BLaER1 (cell line): Measurements from ENCODE around the gene MSH6.

ENCODE experiments used
- H3K27ac ChIP-seq: shearing (Covaris generic); formaldehyde crosslinking; 2 replicates; pipeline ENCODE4 v1.8.1; 2022
- H3K27me3 ChIP-seq: shearing (Covaris generic); formaldehyde crosslinking; 2 replicates; pipeline ENCODE4 v1.8.1; 2022
- H3K36me3 ChIP-seq: shearing (Covaris generic); formaldehyde crosslinking; 2 replicates; pipeline ENCODE4 v1.8.1; 2022
- H3K4me1 ChIP-seq: shearing (Covaris generic); formaldehyde crosslinking; 2 replicates; pipeline ENCODE4 v1.8.1; 2022
- H3K4me2 ChIP-seq: shearing (Covaris generic); formaldehyde crosslinking; 2 replicates; pipeline ENCODE4 v1.8.1; 2022
- H3K4me3 ChIP-seq: shearing (Covaris generic); formaldehyde crosslinking; 2 replicates; pipeline ENCODE4 v1.8.1; 2022
- H3K9ac ChIP-seq: shearing (Covaris generic); formaldehyde crosslinking; 2 replicates; pipeline ENCODE4 v1.8.1; 2022
- H3K9me3 ChIP-seq: shearing (Covaris generic); formaldehyde crosslinking; 2 replicates; pipeline ENCODE4 v1.8.1; 2022
- H4K20me1 ChIP-seq: shearing (Covaris generic); formaldehyde crosslinking; 2 replicates; pipeline ENCODE4 v1.8.1; 2022
- Cebpa-rat ChIP-seq: shearing (Covaris generic); IDR thresholded peaks from 2 replicates; pipeline ENCODE4 v1.8.1; 2022

Gene MSH6

GRCh38 chr2:47751856-47752414 is 31.0 kb upstream of the MSH6 start:
- no peak overlapping the region for H3K4me3 ChIP-seq
- peaks cover 19% of the 10 kb centered on the region for H3K9me3 ChIP-seq
- H4K20me1 ChIP-seq: peaks cover 78% of the 10 kb centered on the region
- peak overlapping the region; percentile 56 for H3K27ac ChIP-seq
- H3K4me2 ChIP-seq: peak overlapping the region; percentile 47
- H3K36me3 ChIP-seq: peaks cover 97% of the 10 kb centered on the region
- peak overlapping the region; percentile 52; the same call in 1 of the 2 replicates for H3K9ac ChIP-seq
- no peaks in the 10 kb centered on the region for H3K27me3 ChIP-seq
- H3K4me1 ChIP-seq: peaks cover 86% of the 10 kb centered on the region
- no peak for TF ChIP-seq Cebpa-rat

- Histone ChIP-seq H3K9ac (no peak overlapping the region), H3K4me3 (no peak overlapping the region), H4K20me1 (peaks cover 44% of the 10 kb centered on the region), H3K4me1 (peaks cover 86% of the 10 kb centered on the region), H3K27ac (peak overlapping the region; percentile 65; the same call in 1 of the 2 replicates), H3K4me2 (peak overlapping the region; percentile 18), H3K36me3 (peaks cover 88% of the 10 kb centered on the region), H3K27me3 (no peaks in the 10 kb centered on the region), H3K9me3 (no peaks in the 10 kb centered on the region)
- no peak for TF ChIP-seq Cebpa-rat
Measured at GRCh38 chr2:47767497-47767844, 15.5 kb upstream of the MSH6 start.

DNA sequence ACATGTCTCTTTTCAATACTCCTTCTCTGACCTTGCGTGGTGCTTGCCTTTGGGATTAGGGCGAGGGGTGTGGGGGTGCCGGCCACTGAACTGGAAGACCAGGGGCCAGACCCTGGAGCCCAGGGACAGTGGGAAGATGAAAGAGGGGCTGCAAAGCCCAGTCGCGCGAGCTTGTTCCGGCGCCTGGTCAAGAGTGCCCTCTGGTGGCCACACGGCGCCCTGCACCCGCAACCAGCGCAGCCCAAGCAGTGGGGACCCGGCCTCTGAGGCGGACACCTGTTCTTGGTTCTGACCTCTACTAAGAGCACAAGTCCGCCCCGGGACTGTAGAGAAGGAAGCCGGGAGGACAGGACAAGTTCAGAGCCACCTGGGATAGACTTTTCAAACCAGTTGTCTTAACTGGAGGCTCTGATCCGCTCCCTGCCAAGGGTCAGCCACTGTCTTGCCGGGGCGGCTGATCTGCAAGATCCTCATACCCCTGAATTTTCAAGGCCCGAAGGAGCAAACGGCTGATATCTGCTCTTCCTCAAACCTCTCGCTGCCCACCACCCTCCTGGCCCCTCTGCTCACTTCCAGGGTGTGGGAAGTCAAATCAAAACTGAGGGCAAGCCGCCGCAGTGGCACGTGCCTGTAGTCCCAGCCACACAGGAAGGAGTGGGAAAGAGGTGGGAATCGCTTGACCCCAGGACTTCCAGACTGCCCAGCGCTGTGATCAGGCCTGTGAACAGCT is 14.9 kb upstream of the MSH6 start:
- H3K27me3 ChIP-seq: no peaks in the 10 kb centered on the region
- H3K4me3 ChIP-seq: no peak overlapping the region
- no peaks in the 10 kb centered on the region for H3K9me3 ChIP-seq
- peak overlapping the region; percentile 20; the same call in 1 of the 2 replicates for H3K9ac ChIP-seq
- no peak for TF ChIP-seq Cebpa-rat
- peaks cover 86% of the 10 kb centered on the region for H3K4me1 ChIP-seq
- peak overlapping the region; percentile 65 for H3K27ac ChIP-seq
- peaks cover 50% of the 10 kb centered on the region for H4K20me1 ChIP-seq
- H3K4me2 ChIP-seq: peak overlapping the region; percentile 18
- H3K36me3 ChIP-seq: peaks cover 88% of the 10 kb centered on the region

GRCh38 chr2:47769318-47769717 is 13.6 kb upstream of the MSH6 start:
- peaks cover 87% of the 10 kb centered on the region for H3K36me3 ChIP-seq
- H3K27ac ChIP-seq: peak overlapping the region; percentile 19; the same call in 1 of the 2 replicates
- peaks cover 82% of the 10 kb centered on the region for H3K4me1 ChIP-seq
- no peak overlapping the region for H3K4me3 ChIP-seq
- H4K20me1 ChIP-seq: peaks cover 63% of the 10 kb centered on the region
- H3K9ac ChIP-seq: no peak overlapping the region
- no peaks in the 10 kb centered on the region for H3K9me3 ChIP-seq
- no peaks in the 10 kb centered on the region for H3K27me3 ChIP-seq
- TF ChIP-seq Cebpa-rat: peak; percentile 57; the same call in 1 of the 2 replicates
- no peak overlapping the region for H3K4me2 ChIP-seq

DNA sequence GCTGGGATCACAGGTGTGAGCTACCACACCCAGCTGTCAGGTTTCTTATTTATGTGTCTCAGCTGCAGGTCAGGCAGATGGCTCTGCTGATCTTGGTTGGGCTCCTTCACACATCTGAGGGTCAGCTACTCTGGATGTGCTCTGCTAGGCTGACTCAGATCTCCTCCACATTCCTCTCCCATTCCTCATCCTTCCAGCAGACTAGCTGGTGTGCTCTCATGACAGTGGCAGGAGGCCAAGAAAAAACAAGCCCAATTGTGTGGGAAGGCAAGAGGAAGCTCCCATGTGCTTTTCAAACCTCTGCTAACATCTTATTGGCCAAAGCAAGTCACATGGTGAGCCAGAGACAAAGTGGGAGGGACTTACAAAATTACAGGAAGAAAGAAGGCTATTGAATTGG is 11.7 kb upstream of the MSH6 start:
- Histone ChIP-seq H3K4me2 (peak overlapping the region; percentile 13; the same call in 1 of the 2 replicates), H3K27ac (no peak overlapping the region), H3K27me3 (no peaks in the 10 kb centered on the region)

GRCh38 chr2:47772343-47772742 is 10.6 kb upstream of the MSH6 start:
- Histone ChIP-seq H3K9ac (no peak overlapping the region), H3K27ac (no peak overlapping the region), H3K4me3 (no peak overlapping the region), H3K4me2 (no peak overlapping the region), H4K20me1 (peaks cover 93% of the 10 kb centered on the region), H3K36me3 (peaks cover 93% of the 10 kb centered on the region), H3K27me3 (no peaks in the 10 kb centered on the region), H3K4me1 (peaks cover 76% of the 10 kb centered on the region), H3K9me3 (no peaks in the 10 kb centered on the region)
- TF ChIP-seq Cebpa-rat: no peak

More for the DNA sequence above, 11.7 kb upstream of the MSH6 start:
- no peak for TF ChIP-seq Cebpa-rat
- Histone ChIP-seq H3K4me1 (peaks cover 82% of the 10 kb centered on the region), H3K4me3 (no peak overlapping the region), H3K36me3 (peaks cover 87% of the 10 kb centered on the region), H4K20me1 (peaks cover 82% of the 10 kb centered on the region), H3K9me3 (no peaks in the 10 kb centered on the region), H3K9ac (no peak overlapping the region)

GRCh38 chr2:47774567-47774966 is 8.4 kb upstream of the MSH6 start:
- Histone ChIP-seq H3K4me2 (peak overlapping the region; percentile 21; the same call in 1 of the 2 replicates), H3K36me3 (peaks cover 99% of the 10 kb centered on the region), H3K27ac (no peak overlapping the region), H4K20me1 (peaks cover 100% of the 10 kb centered on the region), H3K9me3 (no peaks in the 10 kb centered on the region), H3K9ac (no peak overlapping the region), H3K27me3 (no peaks in the 10 kb centered on the region), H3K4me1 (peaks cover 76% of the 10 kb centered on the region), H3K4me3 (no peak overlapping the region)
- no peak for TF ChIP-seq Cebpa-rat

- no peak for TF ChIP-seq Cebpa-rat
- Histone ChIP-seq H3K36me3 (peaks cover 81% of the 10 kb centered on the region), H3K4me2 (no peak overlapping the region), H3K9me3 (no peaks in the 10 kb centered on the region), H4K20me1 (peaks cover 100% of the 10 kb centered on the region), H3K27me3 (no peaks in the 10 kb centered on the region), H3K4me1 (peaks cover 85% of the 10 kb centered on the region), H3K4me3 (no peak overlapping the region), H3K9ac (no peak overlapping the region), H3K27ac (0 out of 2 replicates have a peak overlapping the region, but pooled peaks have one; percentile 2)
Measured at GRCh38 chr2:47777277-47777937, 5.5 kb upstream of the MSH6 start.

GRCh38 chr2:47778698-47779425 is 4.1 kb upstream of the MSH6 start:
- Histone ChIP-seq H3K4me2 (no peak overlapping the region), H3K36me3 (peaks cover 68% of the 10 kb centered on the region), H3K27ac (no peak overlapping the region), H3K4me1 (peaks cover 76% of the 10 kb centered on the region), H3K9me3 (no peaks in the 10 kb centered on the region), H3K4me3 (no peak overlapping the region), H4K20me1 (peaks cover 99% of the 10 kb centered on the region), H3K9ac (no peak overlapping the region), H3K27me3 (no peaks in the 10 kb centered on the region)
- no peak for TF ChIP-seq Cebpa-rat
